GM19351 (cell line): Measurements from ENCODE around the gene FMN2.
"Not testable (repeated sequence)": the region's sequence is repeated elsewhere in the genome, so short reads cannot be mapped to it uniquely, and the experiment has no call there.

Experiments used
- ATAC-seq: cut with Tn5 transposase; IDR thresholded peaks from one replicate; pipeline ENCODE4 v1.9.1; 2021; ENCODE audit warnings: mild to moderate bottlenecking, moderate library complexity; ENCODE audit not compliant: unreplicated experiment

The FMN2 gene

DNA sequence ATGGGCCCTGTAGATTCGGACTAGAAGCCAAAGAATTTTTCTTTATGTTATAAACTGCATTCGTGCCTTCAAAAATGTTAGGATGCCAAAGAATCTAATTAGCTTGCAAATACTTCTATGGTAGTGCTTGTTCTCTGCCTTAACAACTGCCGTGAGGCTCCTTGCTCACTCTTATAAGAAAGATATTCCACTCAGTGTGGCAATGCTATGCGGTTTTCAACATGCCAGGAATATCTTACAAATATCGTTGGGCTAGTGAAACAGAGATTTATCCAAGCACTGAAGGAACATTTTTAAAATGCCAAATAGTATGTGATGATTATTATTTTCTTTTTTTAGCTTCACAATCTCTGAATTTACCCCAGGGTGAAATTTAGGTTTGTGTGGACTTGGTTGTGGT is 322.0 kb downstream of the FMN2 start:
- no peak for ATAC-seq

DNA sequence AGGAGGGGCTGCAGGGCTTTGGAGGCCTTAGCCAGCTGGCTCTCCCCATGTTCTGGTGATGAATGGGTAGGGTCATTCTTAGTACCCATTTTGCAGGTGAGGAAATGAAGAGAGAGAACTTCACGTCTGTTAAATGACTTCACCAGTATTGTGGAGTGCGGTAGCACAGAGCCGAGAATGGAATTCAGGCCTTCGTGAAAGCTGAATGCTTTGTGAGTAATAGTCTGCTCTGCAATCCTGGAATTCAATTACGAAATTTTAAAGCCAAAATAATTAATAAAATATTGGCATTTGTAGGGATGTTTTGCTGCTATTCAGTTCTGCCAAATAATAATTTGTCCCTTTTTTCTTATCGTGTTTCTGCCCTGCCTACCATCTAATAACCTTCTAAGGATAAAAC is 322.6 kb downstream of the FMN2 start:
- no peak for ATAC-seq

DNA sequence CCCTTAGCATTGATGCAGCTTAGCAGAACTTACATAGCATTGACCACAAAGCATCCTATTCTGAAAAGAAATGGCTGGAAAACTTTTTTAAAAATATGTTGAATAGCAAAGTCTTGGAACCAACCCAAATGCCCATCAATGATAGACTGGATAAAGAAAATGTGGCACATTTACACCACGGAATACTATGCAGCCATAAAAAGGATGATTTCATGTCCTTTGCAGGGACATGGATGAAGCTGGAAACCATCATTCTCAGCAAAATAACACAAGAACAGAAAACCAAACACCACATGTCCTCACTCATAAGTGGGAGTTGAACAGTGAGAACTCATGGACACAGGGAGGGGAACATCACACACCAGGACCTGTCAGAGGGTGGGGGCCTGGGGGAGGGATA is 323.3 kb downstream of the FMN2 start:
- ATAC-seq = not testable (repeated sequence)

- no peak for ATAC-seq
Observed at GRCh38 chr1:240415532-240415931, 323.8 kb downstream of the FMN2 start.

GRCh38 chr1:240417317-240417716 is 325.6 kb downstream of the FMN2 start:
- ATAC-seq = no peak

- no peak for ATAC-seq
Observed at GRCh38 chr1:240420766-240421165, 329.1 kb downstream of the FMN2 start.

GRCh38 chr1:240423246-240423924 is 331.7 kb downstream of the FMN2 start:
- ATAC-seq = no peak

- no peak for ATAC-seq
Observed at GRCh38 chr1:240424740-240425464, 333.2 kb downstream of the FMN2 start.

DNA sequence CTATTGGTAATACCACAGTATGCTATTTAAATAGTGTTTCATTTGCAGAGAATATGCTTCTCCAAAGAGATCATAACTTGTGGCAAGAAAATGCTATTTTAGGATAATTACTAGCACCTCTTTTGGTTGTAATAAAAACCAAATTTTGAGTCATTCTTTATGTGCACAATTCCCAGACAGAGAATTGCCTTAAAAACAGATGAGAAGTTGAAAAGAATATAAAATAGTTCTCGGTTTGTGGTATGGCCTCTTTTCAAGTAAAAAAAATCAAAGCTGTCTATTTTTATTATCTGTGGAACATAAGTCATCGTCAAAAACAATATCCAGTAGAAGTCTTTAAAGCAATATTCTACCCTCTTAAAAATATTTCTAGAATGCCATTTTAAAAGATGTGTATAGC is 334.4 kb downstream of the FMN2 start:
- ATAC-seq = no peak

DNA sequence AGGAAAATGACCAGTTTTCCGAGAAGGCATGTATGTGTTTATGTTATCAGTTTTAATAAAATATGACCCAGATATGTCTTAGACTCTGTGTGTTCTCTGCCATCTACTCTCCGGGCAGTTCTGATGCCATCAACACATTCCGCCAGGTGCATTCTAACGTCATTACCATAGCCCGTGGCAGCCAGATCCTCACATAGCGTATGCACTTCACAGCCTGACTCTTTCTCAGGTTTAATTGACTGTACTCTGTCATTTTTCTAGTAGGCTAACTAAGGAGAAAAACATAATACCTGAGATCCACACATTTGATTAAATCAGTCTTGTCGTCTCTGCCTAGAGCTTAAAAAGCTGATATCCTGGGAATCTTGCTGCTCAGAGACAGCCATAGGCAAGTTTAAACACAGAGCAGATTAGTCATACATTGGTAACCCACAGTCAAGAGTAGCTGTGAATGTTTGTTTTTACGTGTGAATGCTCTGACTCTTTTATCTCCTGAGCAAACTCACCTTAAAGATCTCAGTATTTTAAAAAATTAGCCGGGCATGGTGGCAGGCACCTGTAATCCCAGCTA is 344.4 kb downstream of the FMN2 start:
- ATAC-seq = no peak

DNA sequence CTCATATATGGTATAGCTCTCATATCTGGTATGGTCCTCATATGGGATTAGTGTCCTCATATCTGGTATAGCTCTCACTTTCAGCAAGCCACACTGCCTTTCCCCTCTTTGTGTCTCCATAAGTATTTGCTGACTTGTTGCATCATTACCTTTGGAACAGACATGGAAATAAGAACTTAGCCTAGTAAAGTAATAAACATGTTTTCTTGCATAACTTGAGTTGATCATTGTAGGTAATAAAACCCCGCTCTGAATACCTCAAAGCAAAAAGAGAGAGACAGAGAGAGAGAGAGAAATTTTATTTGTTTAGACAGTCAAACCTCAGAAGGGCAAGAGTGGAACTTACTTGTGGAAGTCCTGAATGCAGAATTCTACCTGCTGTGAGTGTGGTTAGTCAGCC is 350.0 kb downstream of the FMN2 start:
- no peak for ATAC-seq

DNA sequence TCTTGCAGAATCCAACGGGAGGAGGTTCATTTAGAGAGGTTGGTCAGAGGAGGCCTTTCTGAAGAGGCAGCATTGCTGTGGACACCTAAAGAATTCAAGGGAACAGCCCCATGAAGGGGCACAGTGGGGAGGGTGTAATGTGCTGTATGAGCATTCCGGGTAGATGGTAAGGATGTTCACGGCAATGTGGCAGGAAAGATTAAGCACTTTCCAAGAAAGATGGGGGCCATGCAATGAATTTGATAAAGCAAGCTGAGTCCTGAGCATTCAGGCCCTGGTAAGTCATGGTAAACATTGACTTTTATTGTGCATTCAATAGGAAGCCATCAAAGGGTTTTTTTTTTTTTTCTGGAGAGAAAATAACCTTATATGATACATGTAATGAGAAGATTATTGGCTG is 353.7 kb downstream of the FMN2 start:
- ATAC-seq = no peak

DNA sequence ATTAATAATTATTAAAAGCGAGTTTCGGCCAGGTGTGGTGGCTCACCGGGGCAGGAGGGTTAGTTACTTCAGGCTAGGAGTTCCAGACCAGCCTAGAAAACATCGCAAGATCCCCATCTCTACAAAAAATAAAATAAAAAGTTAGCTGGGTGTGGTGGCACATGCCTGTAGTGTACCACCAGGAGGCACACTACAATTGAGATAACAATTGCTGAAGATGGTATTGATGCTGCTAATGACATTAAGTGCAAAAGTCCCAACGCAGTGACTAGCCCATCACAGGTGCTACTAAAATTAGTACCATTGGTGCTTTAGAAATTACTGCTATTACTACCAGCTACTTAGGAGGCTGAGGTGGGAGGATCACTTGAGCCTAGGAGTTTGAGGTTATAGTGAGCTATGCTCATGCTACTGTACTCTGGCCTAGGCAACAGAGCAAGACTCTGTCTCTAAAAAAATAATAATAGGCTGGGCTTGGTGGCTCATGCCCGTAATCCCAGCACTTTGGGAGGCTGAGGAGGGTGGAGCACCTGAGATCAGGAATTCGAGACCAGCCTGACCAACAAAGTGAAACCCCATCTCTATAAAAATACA is 363.6 kb downstream of the FMN2 start:
- ATAC-seq = no peak

DNA sequence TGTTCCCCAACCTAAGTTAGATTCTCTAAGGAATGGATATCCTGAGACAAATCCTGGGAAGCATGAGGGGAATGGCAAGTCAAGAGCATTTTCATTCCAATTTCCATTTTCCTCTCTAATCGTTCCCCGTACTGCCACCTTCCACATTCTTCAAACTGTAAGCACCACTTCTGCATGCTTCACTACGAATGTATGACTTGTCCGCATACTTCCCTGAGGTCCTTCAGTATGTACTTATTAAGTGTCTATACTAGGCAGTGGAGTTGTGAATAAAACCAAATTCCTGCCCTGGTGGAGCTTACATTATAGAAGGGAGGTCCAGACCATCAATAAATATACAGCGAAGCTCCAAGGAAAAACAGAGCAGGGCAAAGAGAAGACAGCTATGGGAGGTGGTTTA is 365.5 kb downstream of the FMN2 start:
- ATAC-seq = no peak

DNA sequence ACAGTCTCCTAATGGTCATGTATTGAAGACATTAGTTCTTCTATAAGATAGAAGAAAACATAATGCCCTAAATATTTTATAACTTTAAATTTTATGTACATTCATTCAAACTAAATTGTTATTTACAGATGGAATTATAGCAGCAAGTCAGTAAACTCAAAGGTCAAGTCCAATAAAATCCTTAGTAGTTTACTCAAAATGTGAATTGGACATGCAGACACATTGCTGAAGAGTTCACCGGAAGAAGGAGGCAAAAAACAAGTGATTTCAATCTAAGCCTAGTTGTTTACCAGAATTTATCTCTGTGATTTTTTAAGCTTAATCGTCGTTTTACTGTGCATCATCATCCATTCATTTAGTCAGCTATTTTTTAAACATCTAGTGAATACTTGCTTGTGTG is 370.6 kb downstream of the FMN2 start:
- ATAC-seq = no peak

DNA sequence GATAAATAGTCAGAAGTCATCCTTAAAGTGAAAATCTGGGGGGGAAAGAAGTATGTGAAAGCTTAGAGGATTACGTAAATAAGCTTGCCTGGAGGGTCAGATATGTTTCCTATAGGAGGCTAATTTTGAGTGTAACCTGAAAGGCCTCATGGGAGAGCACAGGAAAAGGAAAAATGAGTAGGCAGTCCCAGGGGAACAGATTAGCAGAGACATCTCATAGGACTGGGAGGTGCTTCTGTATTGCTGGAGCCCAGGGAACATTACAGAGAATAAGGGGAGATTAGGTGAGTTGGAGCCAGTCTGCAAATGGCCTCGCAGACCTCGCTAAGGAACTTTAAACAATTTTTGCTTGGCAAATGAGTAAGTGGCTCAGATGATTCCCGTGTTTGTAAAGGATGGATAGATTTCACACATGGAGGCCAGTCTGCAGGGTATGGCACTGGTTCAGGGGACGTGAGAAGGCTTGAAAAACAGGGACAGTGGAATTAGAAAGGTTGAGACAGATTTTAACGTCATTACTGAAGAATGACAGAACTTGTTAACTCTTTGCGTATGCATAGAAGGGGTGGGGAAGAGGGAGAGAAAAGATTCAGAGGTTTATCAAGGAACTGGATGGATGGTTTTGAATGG is 371.2 kb downstream of the FMN2 start:
- ATAC-seq = no peak

GRCh38 chr1:240464099-240464498 is 372.4 kb downstream of the FMN2 start:
- no peak for ATAC-seq

GRCh38 chr1:240465531-240465940 is 373.9 kb downstream of the FMN2 start:
- ATAC-seq = no peak

DNA sequence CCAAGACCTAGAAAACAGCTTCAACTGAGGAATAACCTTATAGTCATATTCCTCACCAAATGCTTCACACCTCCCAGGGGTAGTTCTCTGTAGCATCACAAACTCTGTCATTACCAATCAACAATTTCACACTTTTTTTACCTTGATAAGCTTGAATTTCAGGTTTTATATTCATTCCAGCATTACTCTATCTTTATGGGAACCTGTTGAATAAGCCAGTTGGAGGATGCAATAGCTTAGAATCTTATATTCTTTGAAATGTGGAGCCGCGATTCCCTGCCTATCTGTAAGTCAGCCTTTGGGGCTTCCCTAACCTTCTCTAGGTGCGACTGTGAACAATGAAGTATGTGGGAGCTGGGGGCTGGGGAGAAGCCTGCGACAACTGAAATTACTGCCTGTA is 374.8 kb downstream of the FMN2 start:
- no peak for ATAC-seq

GRCh38 chr1:240467895-240468294 is 376.2 kb downstream of the FMN2 start:
- ATAC-seq = no peak

DNA sequence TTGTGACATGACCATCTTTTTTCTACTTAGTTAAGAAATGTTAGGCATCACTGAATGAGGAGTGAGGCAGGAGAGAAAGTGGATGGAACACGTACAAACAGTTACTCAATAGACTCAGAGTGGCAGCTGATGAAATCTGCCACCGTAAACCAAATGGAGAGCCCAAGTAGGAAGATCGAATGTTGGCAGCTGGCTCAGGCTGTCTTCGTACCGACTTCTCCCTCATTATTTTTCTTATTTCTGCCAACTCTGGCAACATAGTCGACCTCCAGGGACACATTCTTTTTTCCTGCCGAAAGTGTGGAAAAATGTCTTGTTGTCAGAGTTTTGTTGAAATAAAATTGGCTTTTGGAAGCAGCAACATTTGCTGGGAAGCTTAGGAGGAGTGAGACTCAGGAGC is 377.0 kb downstream of the FMN2 start:
- ATAC-seq = no peak
